Neural cell (in vitro differentiated cells): ENCODE data around the gene ACTL10. TPM values are rescaled to one million over a fixed set of nuclear protein-coding genes. Genes with fewer than 3 reads are reported as not detected.

Experiments
- H2AFZ ChIP-seq: fragments of 200-600, 300-800 bp; sonication (generic), shearing (Covaris generic); 2 replicates; pipeline ENCODE4 v1.6.0; 2014; ENCODE audit warnings: low read depth, mild to moderate bottlenecking, antibody characterized with exemption, low read length, moderate library complexity
- H3F3A ChIP-seq: fragments of 200-600 bp; shearing (Covaris generic); 2 replicates; pipeline ENCODE4 v1.6.1; 2016; ENCODE audit warnings: mild to moderate bottlenecking, moderate library complexity, mixed read lengths, antibody characterized with exemption, low read length; ENCODE audit not compliant: insufficient read depth, poor library complexity, severe bottlenecking
- H3K27ac ChIP-seq: fragments of 200-600, 300-800 bp; sonication (generic), shearing (Covaris generic); 2 replicates; pipeline ENCODE4 v1.5.1; 2014; ENCODE audit warnings: mild to moderate bottlenecking, low read length, moderate library complexity
- H3K27me3 ChIP-seq: fragments of 300-800, 200-600 bp; sonication (generic), shearing (Covaris generic); 2 replicates; pipeline ENCODE4 v1.6.0; 2014; ENCODE audit warnings: mild to moderate bottlenecking, low read depth, low read length, moderate library complexity; ENCODE audit not compliant: insufficient read depth
- H3K36me3 ChIP-seq: fragments of 300-800, 200-600 bp; sonication (generic), shearing (Covaris generic); 2 replicates; pipeline ENCODE4 v1.5.1; 2014; ENCODE audit warnings: mild to moderate bottlenecking, antibody characterized with exemption, low read length, moderate library complexity; ENCODE audit not compliant: insufficient read depth
- H3K4me2 ChIP-seq: fragments of 300-800, 200-600 bp; sonication (generic), shearing (Covaris generic); 2 replicates; pipeline ENCODE4 v1.6.0; 2014; ENCODE audit warnings: mild to moderate bottlenecking, low read length
- H3K4me3 ChIP-seq: fragments of 300-800, 200-600 bp; sonication (generic), shearing (Covaris generic); 2 replicates; pipeline ENCODE4 v1.5.1; 2014; ENCODE audit warnings: mild to moderate bottlenecking, low read length, moderate library complexity
- H3K79me2 ChIP-seq: fragments of 200-600 bp; shearing (Covaris generic); replicated peaks from 2 replicates; pipeline ENCODE4 v1.6.0; 2014; ENCODE audit warnings: mild to moderate bottlenecking, low read length, moderate library complexity; ENCODE audit not compliant: insufficient read depth
- H3K9ac ChIP-seq: fragments of 300-800, 200-600 bp; sonication (generic), shearing (Covaris generic); 2 replicates; pipeline ENCODE4 v1.6.1; 2016; ENCODE audit warnings: mild to moderate bottlenecking, low read length, mixed read lengths
- H3K9me2 ChIP-seq: fragments of 200-600 bp; shearing (Covaris generic); 2 replicates; pipeline ENCODE4 v1.6.1; 2016; ENCODE audit warnings: mild to moderate bottlenecking, low read length, mixed read lengths; ENCODE audit not compliant: insufficient read depth
- H3K9me3 ChIP-seq: fragments of 200-600, 300-800 bp; sonication (generic), shearing (Covaris generic); 2 replicates; pipeline ENCODE4 v1.6.1; 2016; ENCODE audit warnings: mild to moderate bottlenecking, mixed run types, low read length, moderate library complexity, mixed read lengths
- H4K20me1 ChIP-seq: fragments of 200-600 bp; shearing (Covaris generic); 2 replicates; pipeline ENCODE4 v1.6.1; 2016; ENCODE audit warnings: mild to moderate bottlenecking, mixed run types; ENCODE audit not compliant: insufficient read depth
- EP300 ChIP-seq: fragments of 450-650 bp; conservative IDR thresholded peaks from 2 replicates; pipeline ENCODE4 v1.6.1; 2014; ENCODE audit warnings: antibody characterized with exemption, mild to moderate bottlenecking, moderate library complexity; ENCODE audit not compliant: poor library complexity, severe bottlenecking
- EZH2 ChIP-seq: fragments of 200-600, 300-800 bp; shearing (Covaris generic), sonication (generic); IDR thresholded peaks from 2 replicates; pipeline ENCODE4 v1.6.1; 2014; ENCODE audit warnings: antibody characterized with exemption, low read length, borderline replicate concordance, mild to moderate bottlenecking; ENCODE audit not compliant: insufficient read depth, poor library complexity, severe bottlenecking
- MXI1 ChIP-seq: fragments of 450-650 bp; conservative IDR thresholded peaks from 2 replicates; pipeline ENCODE4 v1.6.1; 2014; ENCODE audit warnings: antibody characterized with exemption, mild to moderate bottlenecking; ENCODE audit not compliant: poor library complexity, severe bottlenecking
- POLR2AphosphoS5 ChIP-seq: IDR thresholded peaks from 2 replicates; pipeline ENCODE4 v1.6.1; 2012
- RAD21 ChIP-seq: fragments of 450-650 bp; conservative IDR thresholded peaks from 2 replicates; pipeline ENCODE4 v1.6.1; 2014; ENCODE audit warnings: antibody characterized with exemption, mild to moderate bottlenecking, moderate library complexity
- SMC3 ChIP-seq: fragments of 450-650 bp; conservative IDR thresholded peaks from 2 replicates; pipeline ENCODE4 v1.6.1; 2014; ENCODE audit warnings: antibody characterized with exemption, mild to moderate bottlenecking, moderate library complexity; ENCODE audit not compliant: poor library complexity
- TAF1 ChIP-seq: IDR thresholded peaks from 2 replicates; pipeline ENCODE4 v1.6.1; 2012; ENCODE audit warnings: low read depth
- polyA plus RNA-seq: library from polyadenylated mRNA; depleted of rRNA; stranded (reverse); fragments of >200 nt; gene quantifications from 2 replicates; pipeline ENCODE4 v1.2.3, GENCODE V29; 2014
- TF ChIP-seq, protein P1 (sequence below): IDR thresholded peaks from 2 replicates; pipeline ENCODE4 v1.6.1; 2012; ENCODE audit warnings: borderline replicate concordance
- TF ChIP-seq, protein P2 (sequence below): fragments of 450-650 bp; IDR thresholded peaks from 2 replicates; pipeline ENCODE4 v1.5.1; 2014; ENCODE audit warnings: antibody characterized with exemption, mild to moderate bottlenecking, moderate library complexity; ENCODE audit not compliant: poor library complexity, severe bottlenecking

ACTL10 gene
- polyA plus RNA-seq, 1 donor from 2014 or later: not detected

DNA sequence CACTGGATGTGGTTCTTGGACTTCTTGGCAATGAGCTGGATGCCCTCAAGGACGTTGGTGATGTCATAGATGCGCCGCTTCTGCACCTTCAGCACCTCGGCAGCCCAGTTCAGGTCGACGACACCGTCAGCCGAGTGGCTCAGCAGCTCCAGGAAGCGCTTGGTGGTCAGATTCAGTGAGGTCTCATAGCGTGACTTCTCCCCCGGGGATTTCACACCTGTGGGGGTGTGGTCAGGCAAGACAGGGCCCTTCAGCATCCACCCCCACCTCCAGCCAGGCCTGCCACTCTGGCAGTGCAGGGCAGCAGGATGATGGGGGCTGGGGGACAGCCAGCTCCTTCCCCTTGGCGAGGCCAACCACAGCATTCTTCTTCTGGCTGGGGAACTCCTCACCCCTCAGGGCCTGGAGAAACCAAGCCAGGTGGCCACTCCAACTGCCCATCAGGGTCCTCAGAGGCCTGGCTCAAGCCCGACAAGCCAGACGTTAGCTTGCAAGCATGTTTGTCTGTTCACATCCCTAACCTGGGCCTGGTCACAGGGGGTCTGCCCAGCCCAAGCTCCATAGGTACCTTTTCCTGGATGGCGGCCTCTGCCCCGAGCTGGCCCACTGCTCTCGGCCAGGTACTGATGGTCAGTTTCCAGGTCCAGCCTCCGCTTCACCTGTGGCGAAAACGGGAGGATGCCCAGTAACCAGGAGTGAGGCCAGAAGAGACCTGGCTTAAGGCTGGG, 13.2 kb downstream of the ACTL10 start:
- H3K79me2 ChIP-seq: peaks cover 10% of the 10 kb centered on the region
- no peak overlapping the region for H3K4me3 ChIP-seq
- H3K27me3 ChIP-seq: no peaks in the 10 kb centered on the region
- H3K9ac ChIP-seq: no peak overlapping the region
- no peak overlapping the region for H3K27ac ChIP-seq
- H3K36me3 ChIP-seq: no peaks in the 10 kb centered on the region
- TF ChIP-seq, protein P1, sequence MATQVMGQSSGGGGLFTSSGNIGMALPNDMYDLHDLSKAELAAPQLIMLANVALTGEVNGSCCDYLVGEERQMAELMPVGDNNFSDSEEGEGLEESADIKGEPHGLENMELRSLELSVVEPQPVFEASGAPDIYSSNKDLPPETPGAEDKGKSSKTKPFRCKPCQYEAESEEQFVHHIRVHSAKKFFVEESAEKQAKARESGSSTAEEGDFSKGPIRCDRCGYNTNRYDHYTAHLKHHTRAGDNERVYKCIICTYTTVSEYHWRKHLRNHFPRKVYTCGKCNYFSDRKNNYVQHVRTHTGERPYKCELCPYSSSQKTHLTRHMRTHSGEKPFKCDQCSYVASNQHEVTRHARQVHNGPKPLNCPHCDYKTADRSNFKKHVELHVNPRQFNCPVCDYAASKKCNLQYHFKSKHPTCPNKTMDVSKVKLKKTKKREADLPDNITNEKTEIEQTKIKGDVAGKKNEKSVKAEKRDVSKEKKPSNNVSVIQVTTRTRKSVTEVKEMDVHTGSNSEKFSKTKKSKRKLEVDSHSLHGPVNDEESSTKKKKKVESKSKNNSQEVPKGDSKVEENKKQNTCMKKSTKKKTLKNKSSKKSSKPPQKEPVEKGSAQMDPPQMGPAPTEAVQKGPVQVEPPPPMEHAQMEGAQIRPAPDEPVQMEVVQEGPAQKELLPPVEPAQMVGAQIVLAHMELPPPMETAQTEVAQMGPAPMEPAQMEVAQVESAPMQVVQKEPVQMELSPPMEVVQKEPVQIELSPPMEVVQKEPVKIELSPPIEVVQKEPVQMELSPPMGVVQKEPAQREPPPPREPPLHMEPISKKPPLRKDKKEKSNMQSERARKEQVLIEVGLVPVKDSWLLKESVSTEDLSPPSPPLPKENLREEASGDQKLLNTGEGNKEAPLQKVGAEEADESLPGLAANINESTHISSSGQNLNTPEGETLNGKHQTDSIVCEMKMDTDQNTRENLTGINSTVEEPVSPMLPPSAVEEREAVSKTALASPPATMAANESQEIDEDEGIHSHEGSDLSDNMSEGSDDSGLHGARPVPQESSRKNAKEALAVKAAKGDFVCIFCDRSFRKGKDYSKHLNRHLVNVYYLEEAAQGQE: no peak
- TF ChIP-seq TAF1 (no peak), POLR2AphosphoS5 (no peak), EP300 (no peak), RAD21 (no peak), EZH2 (no peak), SMC3 (no peak), MXI1 (no peak)
- TF ChIP-seq, protein P2, sequence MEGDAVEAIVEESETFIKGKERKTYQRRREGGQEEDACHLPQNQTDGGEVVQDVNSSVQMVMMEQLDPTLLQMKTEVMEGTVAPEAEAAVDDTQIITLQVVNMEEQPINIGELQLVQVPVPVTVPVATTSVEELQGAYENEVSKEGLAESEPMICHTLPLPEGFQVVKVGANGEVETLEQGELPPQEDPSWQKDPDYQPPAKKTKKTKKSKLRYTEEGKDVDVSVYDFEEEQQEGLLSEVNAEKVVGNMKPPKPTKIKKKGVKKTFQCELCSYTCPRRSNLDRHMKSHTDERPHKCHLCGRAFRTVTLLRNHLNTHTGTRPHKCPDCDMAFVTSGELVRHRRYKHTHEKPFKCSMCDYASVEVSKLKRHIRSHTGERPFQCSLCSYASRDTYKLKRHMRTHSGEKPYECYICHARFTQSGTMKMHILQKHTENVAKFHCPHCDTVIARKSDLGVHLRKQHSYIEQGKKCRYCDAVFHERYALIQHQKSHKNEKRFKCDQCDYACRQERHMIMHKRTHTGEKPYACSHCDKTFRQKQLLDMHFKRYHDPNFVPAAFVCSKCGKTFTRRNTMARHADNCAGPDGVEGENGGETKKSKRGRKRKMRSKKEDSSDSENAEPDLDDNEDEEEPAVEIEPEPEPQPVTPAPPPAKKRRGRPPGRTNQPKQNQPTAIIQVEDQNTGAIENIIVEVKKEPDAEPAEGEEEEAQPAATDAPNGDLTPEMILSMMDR: no peak
- no peak overlapping the region for H2AFZ ChIP-seq
- no peak overlapping the region for H3K4me2 ChIP-seq
- no peaks in the 10 kb centered on the region for H3K9me2 ChIP-seq
- H3F3A ChIP-seq: no peaks in the 10 kb centered on the region
- no peaks in the 10 kb centered on the region for H4K20me1 ChIP-seq
- H3K9me3 ChIP-seq: no peaks in the 10 kb centered on the region

DNA sequence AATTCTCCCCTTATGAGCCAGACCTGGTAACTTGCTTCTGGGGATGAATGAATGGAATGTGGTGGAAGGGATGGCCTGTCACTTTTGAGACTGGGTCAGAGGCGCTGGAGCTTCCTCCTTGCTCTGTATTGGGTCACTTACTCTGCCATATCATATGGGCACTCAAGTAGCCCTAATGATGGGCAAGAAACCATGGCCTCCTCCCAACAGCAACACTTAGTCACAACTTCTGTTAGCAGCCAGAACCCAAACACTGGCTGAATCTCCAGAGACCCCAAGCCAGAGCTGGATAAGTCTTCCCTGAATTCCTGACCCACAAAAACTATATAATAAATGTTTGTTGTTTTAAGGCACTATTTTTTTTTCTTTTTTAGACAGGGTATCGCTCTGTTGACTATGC, 13.9 kb downstream of the ACTL10 start:
- no peaks in the 10 kb centered on the region for H3K27me3 ChIP-seq
- no peak overlapping the region for H3K4me3 ChIP-seq
- no peaks in the 10 kb centered on the region for H3F3A ChIP-seq
- H3K36me3 ChIP-seq: no peaks in the 10 kb centered on the region
- H2AFZ ChIP-seq: no peak overlapping the region
- no peaks in the 10 kb centered on the region for H4K20me1 ChIP-seq
- no peak for TF ChIP-seq POLR2AphosphoS5
- TF ChIP-seq EP300: no peak
- TF ChIP-seq RAD21: no peak
- no peak for TF ChIP-seq EZH2
- H3K9me3 ChIP-seq: no peaks in the 10 kb centered on the region
- peaks cover 10% of the 10 kb centered on the region for H3K79me2 ChIP-seq
- no peak overlapping the region for H3K4me2 ChIP-seq
- H3K27ac ChIP-seq: no peak overlapping the region
- H3K9me2 ChIP-seq: no peaks in the 10 kb centered on the region
- H3K9ac ChIP-seq: no peak overlapping the region
